GM21528 (cell line): ENCODE data around the gene SHD.
"Not testable (repeated sequence)": the region's sequence is repeated elsewhere in the genome, so short reads cannot be mapped to it uniquely, and the experiment has no call there.

ENCODE experiments used
- ATAC-seq: cut with Tn5 transposase; IDR thresholded peaks from one replicate; pipeline ENCODE4 v1.9.1; 2021; ENCODE audit warnings: mild to moderate bottlenecking, moderate library complexity; ENCODE audit not compliant: unreplicated experiment, low FRiP score

Gene SHD

DNA sequence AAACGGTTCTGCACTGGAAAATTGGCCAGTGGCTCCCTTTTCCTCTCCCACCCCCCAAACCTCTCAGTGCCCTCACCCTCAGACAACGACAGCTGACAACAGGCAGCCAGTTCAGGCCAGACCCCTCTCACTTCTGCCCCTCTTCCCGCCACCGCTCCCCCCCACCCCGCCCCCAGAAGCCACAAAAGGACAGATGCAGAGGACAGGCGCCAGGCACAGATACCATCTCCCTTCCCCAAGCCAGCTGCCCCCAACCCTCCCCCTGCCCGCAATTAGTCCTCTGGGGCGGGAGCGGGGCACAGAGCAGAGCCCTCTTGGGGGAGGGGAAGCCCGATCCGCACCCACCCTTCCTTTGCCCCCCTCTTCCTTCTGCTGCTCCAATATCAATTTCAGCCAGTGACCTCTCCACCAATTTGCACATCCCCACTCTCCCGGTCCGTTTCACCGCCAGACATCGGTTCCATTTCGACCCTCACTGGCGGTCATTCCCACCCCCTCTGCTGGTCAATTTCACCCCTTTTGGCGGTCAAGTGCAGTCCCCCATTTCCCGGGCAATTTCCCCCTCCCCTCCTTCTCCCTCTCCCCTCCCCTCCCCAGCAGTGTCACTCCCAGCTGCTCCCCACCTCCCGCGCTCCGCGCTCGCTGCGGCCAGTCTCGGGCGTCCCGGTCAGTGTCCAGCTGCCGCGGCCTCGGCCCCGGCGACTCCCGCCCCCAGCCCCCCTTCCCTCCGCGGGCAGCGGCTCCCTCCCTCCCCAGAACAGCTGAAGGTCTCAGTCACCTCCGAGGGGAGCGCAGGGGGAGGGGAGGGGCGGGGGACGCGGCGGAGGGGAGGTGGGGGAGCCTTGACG lies at the start of gene SHD:
Gene SHD (plus strand): TSS at position 848 of the 848 bp plus-strand sequence. CDS start 798 bp downstream, outside the sequence.
- no peak for ATAC-seq

DNA sequence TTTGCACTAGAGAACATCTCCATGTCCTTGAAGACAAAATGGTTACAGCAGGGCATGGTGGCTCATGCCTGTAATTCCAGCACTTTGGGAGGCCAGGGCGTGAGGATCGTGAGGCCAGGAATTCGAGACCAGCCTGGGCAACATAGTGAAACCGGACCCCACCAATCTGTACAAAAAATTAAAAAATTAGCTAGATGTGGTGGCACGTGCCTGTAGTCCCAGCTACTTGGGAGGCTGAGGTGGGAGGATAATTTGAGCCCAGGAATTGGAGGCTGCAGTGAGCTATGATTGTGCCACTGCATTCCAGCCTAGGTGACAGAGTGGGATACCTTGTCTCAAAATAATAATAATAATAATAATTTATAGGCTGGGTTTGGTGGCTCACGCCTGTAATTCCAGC lies 48.8 kb upstream of the SHD start:
- ATAC-seq = not testable (repeated sequence)

GRCh38 chr19:4231521-4231920 lies 47.5 kb upstream of the SHD start:
- ATAC-seq = not testable (repeated sequence)

DNA sequence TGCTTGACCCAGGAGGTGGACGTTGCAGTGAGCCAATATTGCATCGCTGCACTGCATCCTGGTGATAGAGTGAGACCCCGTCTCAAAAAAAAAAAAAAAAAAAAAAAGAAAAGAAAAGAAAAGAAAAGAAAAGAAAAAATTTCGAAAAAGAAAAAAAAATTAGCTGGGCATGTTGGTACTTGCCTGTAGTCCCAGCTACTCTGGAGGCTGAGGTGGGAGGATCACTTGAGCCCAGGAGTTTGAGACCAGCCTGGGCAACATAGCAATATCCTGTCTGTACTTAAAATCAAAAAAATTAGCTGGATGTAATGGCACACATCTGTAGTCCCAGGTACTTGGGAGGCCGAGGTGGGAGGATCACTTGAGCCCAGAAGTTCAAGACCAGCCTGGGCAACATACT lies 46.9 kb upstream of the SHD start:
- ATAC-seq = not testable (repeated sequence)

GRCh38 chr19:4232614-4233281 lies 46.3 kb upstream of the SHD start:
- ATAC-seq = no peak

- ATAC-seq = no peak
Measured at GRCh38 chr19:4233282-4233853, 45.7 kb upstream of the SHD start.

DNA sequence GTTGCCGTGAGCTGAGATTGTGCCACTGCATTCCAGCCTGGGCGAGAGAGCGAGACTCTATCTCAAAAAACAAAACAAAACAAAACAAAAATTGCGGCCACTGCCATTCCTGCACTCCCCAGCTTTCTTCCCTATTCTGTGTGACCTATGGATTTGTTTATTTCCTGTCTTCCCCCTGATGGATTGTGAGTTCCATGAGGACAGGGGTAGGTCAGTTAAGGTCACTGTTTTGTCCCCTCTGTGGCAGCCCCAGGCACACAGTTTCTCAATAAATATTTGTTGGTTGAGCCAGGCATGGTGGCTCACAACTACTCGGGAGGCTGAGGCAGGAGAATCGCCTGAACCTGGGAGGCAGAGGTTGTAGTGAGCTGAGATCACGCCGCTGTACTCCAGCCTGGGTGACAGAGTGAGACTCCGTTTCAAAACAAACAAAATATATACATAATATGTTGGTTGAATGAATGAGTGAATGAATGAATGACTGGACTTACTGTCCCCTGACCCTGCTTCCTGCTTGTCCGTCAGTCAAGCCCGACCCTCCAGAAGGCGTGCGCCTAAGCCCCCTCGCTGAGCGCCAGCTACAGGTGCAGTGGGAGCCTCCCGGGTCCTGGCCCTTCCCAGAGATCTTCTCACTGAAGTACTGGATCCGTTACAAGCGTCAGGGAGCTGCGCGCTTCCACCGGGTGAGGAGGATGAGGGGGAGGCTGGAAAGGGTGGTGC lies 44.8 kb upstream of the SHD start:
- ATAC-seq = no peak

DNA sequence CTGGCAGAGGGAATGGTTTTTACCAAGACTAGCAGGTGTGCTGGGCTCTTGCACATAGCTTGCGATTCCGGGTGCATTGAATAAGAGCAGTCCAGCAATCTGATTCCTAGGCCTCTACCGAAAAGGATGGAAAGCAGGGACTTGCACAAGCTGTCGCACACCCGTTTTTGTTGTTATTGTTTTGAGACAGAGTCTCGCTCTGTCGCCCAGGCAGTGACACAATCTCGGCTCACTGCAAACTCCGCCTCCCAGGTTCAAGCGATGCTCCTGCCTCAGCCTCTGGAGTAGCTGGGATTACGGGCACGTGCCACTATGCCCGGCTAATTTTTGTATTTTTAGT lies 44.2 kb upstream of the SHD start:
- no peak for ATAC-seq

- ATAC-seq = not testable (repeated sequence)
Measured at GRCh38 chr19:4237510-4237909, 41.6 kb upstream of the SHD start.

DNA sequence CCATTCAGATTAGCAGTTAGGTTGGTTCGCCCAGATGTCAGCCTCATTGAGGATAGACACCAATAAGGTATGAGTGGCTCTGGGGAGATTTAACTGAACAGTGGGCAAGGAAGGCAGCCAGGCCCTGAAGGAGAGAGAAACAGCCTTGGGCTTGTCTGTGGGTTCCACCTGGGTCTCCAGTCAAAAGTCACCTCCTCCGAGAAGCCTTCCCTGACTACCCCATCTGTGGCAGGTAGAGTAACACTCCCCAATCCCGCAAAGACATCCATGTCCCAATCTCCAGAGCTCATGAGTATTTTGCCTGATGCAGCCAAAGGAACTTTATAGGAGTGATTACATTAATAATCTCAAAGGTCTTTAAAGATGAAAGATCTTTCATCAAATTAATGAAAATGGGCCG lies 40.2 kb upstream of the SHD start:
- no peak for ATAC-seq

DNA sequence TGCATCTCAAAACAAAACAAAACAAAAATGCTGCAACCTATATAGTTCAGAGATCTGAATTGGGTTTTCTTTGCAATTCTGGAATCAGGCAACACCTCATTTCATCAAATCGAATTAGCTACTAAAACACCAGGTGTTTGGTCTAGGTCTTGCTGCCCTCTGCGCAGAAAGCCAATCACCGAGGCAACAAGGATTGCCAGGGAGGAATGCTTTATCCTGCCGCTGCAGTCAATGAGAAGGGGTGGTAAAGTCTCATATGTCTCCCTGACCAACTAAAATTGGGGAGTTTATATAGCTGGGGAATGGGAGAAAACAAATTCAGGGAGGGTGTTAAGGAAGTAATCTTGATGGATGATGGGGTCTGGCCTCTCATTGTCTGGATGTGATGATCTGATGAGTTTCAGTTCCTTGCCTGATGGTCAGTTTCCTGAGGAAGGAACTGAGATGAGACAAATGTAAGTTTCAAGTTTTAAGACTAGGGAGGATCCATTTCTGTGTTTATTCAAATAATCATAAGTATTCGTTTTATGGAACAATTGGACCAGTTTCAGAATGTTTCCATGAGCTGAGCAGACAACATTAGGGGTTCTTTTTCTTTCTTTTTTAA lies 37.1 kb upstream of the SHD start:
- no peak for ATAC-seq

DNA sequence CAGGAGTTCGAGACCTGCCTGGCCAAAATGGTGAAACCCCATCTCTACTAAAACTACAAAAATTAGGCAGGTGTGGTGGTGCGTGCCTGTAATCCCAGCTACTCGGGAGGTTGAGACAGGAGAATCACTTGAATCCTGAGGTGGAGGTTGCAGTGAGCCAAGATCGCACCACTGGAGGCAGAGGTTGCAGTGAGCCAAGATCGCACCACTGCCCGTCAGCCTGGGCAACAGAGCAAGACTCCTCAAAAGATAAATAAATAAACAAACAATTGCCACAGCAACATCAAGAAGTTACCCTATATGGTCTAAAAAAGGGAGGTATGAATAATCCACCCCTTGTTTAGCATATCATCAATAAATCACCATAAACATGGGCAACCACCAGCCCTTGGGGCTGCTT lies 33.1 kb upstream of the SHD start:
- ATAC-seq = not testable (repeated sequence)

- peak; percentile 81 for ATAC-seq
Measured at GRCh38 chr19:4246767-4247593, 32.1 kb upstream of the SHD start, which contains the start of gene YJU2. TSS of gene YJU2 (plus strand) at chr19:4247080. CDS start at chr19:4247147, 67 bp downstream.

DNA sequence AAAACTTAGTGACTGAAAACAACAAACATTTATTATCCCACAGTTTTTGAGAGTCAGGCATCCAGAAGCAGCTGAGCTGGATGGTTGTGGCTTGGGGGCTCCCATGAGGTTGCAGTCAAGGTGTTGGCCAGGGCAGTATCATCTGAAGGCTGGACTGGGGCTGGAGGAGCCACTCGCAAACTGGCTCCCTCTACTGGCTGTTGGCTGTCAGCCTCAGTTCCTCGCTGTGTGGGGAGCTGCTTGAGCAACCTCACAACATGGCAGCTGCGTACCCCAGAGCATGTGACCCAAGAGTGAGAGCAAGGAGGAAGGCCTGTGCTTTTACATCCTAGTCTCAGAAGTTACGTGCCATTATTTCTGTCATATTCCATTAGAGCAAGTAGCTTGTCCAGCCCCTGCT lies 22.5 kb upstream of the SHD start:
- no peak for ATAC-seq

GRCh38 chr19:4257025-4257424 lies 22.0 kb upstream of the SHD start:
- no peak for ATAC-seq

- no peak for ATAC-seq
Measured at GRCh38 chr19:4258181-4258580, 20.9 kb upstream of the SHD start.

DNA sequence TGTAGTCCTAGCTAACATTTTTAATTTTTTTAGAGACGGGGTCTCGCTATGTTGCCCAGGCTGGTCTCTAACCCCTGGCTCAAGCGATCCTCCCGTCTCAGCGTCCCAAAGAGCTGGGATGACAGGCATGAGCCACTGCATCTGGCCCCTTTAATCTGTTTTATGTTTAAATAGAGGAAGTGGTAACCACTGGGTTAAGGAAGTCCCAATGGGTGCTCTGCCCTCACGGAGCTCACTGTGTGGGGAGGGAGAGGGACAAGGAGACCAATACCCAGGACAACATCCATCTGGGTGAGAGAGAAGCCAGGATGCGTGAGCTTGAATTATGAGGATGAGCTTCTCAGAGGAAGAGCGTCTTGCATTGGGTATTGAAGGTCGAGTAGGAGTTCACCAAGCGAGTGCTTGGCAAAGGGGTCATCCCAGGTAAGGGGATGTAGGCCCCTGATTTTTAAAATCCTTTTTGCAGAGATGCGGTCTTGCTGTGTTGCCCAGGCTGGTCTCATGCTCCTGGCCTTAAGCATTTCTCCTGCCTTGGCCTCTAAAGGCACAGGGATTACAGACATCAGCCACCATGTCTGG lies 18.4 kb upstream of the SHD start:
- no peak for ATAC-seq

GRCh38 chr19:4264812-4265211 lies 14.3 kb upstream of the SHD start:
- ATAC-seq = no peak

DNA sequence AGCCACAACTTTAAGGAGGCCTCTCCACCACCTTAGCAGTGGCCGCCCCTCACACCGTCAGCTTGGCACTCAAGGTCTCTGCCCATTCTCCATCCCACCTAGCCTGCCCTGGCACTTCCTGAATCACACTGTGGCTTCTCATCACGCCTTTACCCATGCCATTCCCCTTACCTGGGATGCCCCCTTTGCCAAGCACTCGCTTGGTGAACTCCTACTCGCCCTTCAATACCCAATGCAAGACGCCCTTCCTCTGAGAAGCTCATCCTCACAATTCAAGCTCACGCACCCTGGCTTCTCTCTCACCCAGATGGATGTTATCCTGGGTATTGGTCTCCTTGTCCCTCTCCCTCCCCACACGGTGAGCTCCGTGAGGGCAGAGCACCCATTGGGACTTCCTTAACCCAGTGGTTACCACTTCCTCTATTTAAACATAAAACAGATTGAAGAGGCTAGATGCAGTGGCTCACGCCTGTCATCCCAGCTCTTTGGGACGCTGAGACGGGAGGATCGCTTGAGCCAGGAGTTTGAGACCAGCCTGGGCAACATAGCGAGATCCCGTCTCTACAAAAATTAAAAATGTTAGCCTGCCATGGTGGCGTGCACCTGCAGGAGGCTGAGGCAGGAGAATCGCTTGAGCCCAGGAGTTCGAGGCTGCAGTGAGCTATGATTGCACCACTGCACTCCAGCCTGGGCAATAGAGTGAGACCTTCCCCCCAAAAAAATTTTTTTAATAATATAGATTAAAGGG lies 12.6 kb upstream of the SHD start:
- ATAC-seq = no peak
